Uterus (tissue), 4 donors: ENCODE results near the gene C11orf97. TPM values are rescaled to one million over a fixed set of nuclear protein-coding genes. Genes with fewer than 3 reads are reported as not detected.
A peak's percentile ranks its signal among the peaks of the same experiment; 100 is the strongest.

Experiments
- DNase-seq, 2 donors: peaks; one replicate each; pipeline ENCODE4 v3.0.0-alpha.2; 2019 to 2020
- H3K27ac ChIP-seq, 2 donors: fragments of 200-600 bp; sonication (generic); 1 replicate in 1 of 2; 2 replicates in 1 of 2; pipeline ENCODE4 v1.5.1; 2016 to 2018
- H3K27me3 ChIP-seq, 2 donors: fragments of 200-600 bp; sonication (generic); one replicate each; pipeline ENCODE4 v1.5.1; 2018 to 2019; ENCODE audit warnings: control low read depth in 1 of 2
- H3K36me3 ChIP-seq, 2 donors: fragments of 200-600 bp; sonication (generic); one replicate each; pipeline ENCODE4 v1.5.1; 2019; ENCODE audit warnings: control low read depth in 1 of 2
- H3K4me1 ChIP-seq, 2 donors: fragments of 200-600 bp; sonication (generic); one replicate each; pipeline ENCODE4 v1.5.1; 2018 to 2019; ENCODE audit warnings: control low read depth in 1 of 2
- H3K4me3 ChIP-seq, 2 donors: fragments of 200-600 bp; sonication (generic); 1 replicate in 1 of 2; 2 replicates in 1 of 2; pipeline ENCODE4 v1.5.1; 2018 to 2019; ENCODE audit warnings: mild to moderate bottlenecking in 1 of 2
- H3K9me3 ChIP-seq, 2 donors: fragments of 200-600 bp; sonication (generic); one replicate each; pipeline ENCODE4 v1.5.1; 2019; ENCODE audit warnings: control low read depth in 1 of 2
- POLR2A ChIP-seq, 2 donors: fragments of 450-650 bp; IDR thresholded peaks; one replicate each; pipeline ENCODE4 v1.6.1; 2016; ENCODE audit warnings: antibody characterized with exemption in 2 of 2, mild to moderate bottlenecking in 1 of 2, moderate library complexity in 1 of 2
- intact Hi-C: fragments of 100-400 bp; cut with DNase I; formaldehyde crosslinking; loops from one replicate; pipeline ENCODE4 v1.15.1; 2023; ENCODE audit warnings: low total_unique reads
- total RNA-seq, 4 donors: library from RNA; depleted of rRNA in 3 of 4; stranded (reverse); fragments of >200 nt in 3 of 4; gene quantifications; one replicate each; pipeline versions ENCODE4 v1.1.0 to v1.2.4, GENCODE V29; 2014 to 2023
- TF ChIP-seq, protein P1 (sequence below), 4 experiments: fragments of 200-600 bp in 2 of 4; fragments of 450-650 bp in 2 of 4; sonication (generic) in 2 of 4; IDR thresholded peaks; one replicate each; pipeline ENCODE4 v1.5.1; 2016 to 2019; ENCODE audit warnings: antibody characterized with exemption in 4 of 4, mild to moderate bottlenecking in 2 of 4, moderate library complexity in 1 of 4
- donor health status: DM: yes; HTN: yes; CAD: no.

Gene C11orf97
- total RNA-seq, 4 donors from 2014 or later: not detected

DNA sequence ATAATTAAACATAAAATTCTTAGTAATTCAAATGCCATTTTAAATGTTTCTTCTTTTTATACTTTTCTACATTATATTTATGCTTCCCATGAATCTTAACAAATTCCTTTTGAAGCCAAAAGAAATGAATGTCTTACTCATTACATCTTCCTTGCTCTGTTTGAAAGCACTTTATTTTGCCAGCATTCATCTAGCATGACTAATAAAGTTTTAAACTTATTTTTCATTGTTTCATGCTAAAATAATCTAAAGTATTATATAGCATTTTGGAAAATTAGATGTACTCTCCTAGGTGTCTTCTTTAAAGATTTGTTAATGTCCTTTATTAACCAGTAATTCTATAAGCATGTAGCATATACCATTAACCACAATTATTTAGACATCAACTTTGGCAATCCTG lies 45.2 kb downstream of the C11orf97 start:
- intact Hi-C loops: no loop called here
- Histone ChIP-seq H3K36me3 (no peaks in the 10 kb centered on the region), H3K27me3 (no peaks in the 10 kb centered on the region), H3K27ac (peak overlapping the region; percentile 16 to 37), H3K9me3 (no peaks in the 10 kb centered on the region), H3K4me1 (no peaks in the 10 kb centered on the region), H3K4me3 (no peak overlapping the region)
- TF ChIP-seq, protein P1, sequence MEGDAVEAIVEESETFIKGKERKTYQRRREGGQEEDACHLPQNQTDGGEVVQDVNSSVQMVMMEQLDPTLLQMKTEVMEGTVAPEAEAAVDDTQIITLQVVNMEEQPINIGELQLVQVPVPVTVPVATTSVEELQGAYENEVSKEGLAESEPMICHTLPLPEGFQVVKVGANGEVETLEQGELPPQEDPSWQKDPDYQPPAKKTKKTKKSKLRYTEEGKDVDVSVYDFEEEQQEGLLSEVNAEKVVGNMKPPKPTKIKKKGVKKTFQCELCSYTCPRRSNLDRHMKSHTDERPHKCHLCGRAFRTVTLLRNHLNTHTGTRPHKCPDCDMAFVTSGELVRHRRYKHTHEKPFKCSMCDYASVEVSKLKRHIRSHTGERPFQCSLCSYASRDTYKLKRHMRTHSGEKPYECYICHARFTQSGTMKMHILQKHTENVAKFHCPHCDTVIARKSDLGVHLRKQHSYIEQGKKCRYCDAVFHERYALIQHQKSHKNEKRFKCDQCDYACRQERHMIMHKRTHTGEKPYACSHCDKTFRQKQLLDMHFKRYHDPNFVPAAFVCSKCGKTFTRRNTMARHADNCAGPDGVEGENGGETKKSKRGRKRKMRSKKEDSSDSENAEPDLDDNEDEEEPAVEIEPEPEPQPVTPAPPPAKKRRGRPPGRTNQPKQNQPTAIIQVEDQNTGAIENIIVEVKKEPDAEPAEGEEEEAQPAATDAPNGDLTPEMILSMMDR (IDR thresholded peaks at IDR 0.05): no peak
- TF ChIP-seq POLR2A (IDR thresholded peaks at IDR 0.05): no peak
- DNase-seq: no peak

DNA sequence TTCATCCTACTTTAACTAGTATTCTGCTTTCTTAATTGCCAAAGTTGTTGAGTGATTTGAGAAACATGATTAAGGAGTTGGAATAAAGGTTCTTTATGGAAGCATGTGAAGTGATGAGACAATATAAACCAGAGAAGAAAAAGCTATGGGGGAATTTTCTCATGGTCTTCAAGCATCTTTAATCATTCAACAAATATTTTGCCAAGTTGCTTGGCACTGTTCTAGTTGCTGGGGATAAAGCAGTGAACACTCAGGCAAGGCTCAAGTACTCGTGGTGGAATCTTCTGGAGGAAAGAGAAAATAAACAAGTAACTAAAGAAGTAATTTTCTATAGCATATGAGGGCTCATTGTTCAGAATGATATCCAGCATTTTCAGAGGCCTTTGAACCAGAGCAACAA lies 45.7 kb downstream of the C11orf97 start:
- TF ChIP-seq POLR2A (IDR thresholded peaks at IDR 0.05): no peak
- TF ChIP-seq, protein P1 (IDR thresholded peaks at IDR 0.05): no peak
- Histone ChIP-seq H3K36me3 (no peaks in the 10 kb centered on the region), H3K4me3 (no peak overlapping the region), H3K27ac (peak overlapping the region; percentile 16 to 37), H3K9me3 (no peaks in the 10 kb centered on the region), H3K27me3 (no peaks in the 10 kb centered on the region), H3K4me1 (no peaks in the 10 kb centered on the region)
- no peak for DNase-seq
- intact Hi-C loops: no loop called here

DNA sequence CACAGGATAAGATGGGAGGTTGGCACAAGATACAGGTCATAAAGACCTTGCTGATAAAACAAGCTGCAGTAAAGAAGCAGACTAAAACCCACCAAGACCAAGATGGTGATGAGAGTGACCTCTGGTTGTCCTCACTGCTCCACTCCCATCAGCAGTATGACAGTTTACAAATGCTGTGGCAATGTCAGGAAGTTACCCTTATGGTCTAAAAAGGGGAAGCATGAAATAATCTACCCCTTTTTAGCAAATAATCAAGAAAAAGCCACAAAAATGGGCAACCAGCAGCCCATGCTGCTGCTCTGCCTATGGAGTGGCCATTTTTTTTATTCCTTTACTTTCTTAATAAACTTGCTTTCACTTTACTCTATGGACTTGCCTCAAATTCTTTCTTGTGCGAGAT lies 46.2 kb downstream of the C11orf97 start:
- no peaks in the 10 kb centered on the region for H3K36me3 ChIP-seq
- H3K27ac ChIP-seq: peak overlapping the region; percentile 16 to 37
- no peak overlapping the region for H3K4me3 ChIP-seq
- H3K9me3 ChIP-seq: no peaks in the 10 kb centered on the region
- H3K27me3 ChIP-seq: no peaks in the 10 kb centered on the region
- intact Hi-C loops: no loop called here
- H3K4me1 ChIP-seq: no peaks in the 10 kb centered on the region
- DNase-seq: no peak
- TF ChIP-seq POLR2A (IDR thresholded peaks at IDR 0.05): no peak
- TF ChIP-seq, protein P1 (IDR thresholded peaks at IDR 0.05): no peak

DNA sequence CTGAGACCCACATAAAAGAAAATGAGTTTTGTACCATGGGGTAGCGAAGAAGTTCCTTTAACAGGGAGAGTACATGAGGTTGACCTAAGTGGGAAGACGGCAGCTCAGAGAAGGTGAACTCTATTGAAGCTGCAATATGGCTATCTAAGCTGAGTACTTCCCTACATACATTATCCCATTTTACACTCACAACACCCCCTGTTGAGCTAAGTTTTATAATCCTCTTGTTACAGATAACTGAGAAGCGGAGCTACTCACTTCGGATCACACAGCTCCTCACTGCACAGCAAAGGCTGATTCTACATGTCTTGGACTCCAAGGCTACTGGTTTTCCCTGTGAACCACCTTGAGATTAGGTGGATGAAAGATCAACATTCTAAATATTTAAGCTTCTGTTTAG lies 46.7 kb downstream of the C11orf97 start:
- no peak for DNase-seq
- Histone ChIP-seq H3K4me1 (no peaks in the 10 kb centered on the region), H3K9me3 (no peaks in the 10 kb centered on the region), H3K36me3 (no peaks in the 10 kb centered on the region), H3K27me3 (no peaks in the 10 kb centered on the region), H3K27ac (no peak overlapping the region), H3K4me3 (no peak overlapping the region)
- no peak for TF ChIP-seq POLR2A (IDR thresholded peaks at IDR 0.05)
- TF ChIP-seq, protein P1 (IDR thresholded peaks at IDR 0.05): no peak
- intact Hi-C loops: no loop called here

DNA sequence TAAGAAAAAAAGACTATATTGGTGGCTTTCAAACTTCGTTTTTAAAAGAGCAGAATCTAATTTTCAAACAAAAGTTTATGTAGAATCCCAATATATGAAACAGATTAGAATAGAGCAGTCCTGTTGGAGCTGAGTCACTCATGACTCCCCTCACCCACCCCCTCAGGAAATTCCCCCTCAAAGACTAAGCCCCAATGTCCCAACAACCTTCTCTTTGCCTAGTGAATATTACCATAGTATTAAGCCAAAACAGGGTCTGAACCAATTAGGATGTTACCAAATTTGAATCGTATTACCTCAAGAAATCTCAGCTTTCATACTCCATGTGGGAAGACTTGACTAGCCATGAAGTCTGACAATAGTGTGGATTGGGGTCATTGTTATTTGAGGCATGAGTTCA lies 47.1 kb downstream of the C11orf97 start:
- Histone ChIP-seq H3K9me3 (no peaks in the 10 kb centered on the region), H3K27me3 (no peaks in the 10 kb centered on the region), H3K4me3 (no peak overlapping the region), H3K4me1 (no peaks in the 10 kb centered on the region), H3K27ac (no peak overlapping the region), H3K36me3 (no peaks in the 10 kb centered on the region)
- TF ChIP-seq POLR2A (IDR thresholded peaks at IDR 0.05): no peak
- TF ChIP-seq, protein P1 (IDR thresholded peaks at IDR 0.05): no peak
- no peak for DNase-seq
- intact Hi-C loops: no loop called here
